ENCODE measurements around the gene C2orf42. TPM values are rescaled to one million over a fixed set of nuclear protein-coding genes. Genes with fewer than 3 reads are reported as not detected.

Gene C2orf42
- total RNA-seq, 1 experiment from 2014 or later: 17.1 TPM

DNA sequence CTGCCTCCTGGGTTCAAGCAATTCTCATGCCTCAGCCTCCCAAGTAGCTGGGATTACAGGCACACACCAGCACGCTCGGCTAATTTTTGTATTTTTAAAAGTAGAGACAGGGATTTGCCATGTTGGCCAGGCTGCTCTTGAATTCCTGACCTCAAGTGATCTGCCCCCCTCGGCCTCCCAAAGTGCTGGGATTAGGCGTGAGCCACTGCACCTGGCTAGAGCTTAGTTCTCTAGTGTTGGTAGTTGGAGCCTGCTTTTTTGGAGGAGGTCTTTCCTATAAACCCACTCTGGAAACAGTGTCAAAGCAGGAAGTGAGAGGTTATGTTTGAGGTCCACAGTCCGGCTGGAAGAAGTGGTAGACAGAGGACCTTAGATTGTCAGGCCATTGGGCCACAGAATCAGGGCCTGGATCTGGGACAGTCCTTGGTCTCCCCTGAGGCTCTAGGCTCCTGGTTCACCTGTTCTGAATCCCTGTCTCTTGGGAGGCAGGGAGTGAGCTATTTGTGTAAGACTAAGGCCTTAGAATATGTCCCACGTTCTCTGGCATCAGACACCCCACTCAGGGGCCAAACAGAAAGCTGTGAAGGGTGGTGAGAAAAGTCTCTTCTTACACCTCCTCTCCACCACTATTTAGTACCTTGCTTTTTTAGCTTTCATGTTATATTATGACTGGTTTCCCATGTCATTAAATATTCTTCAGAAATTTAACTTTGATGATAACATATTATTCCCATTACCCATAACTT lies 69.0 kb downstream of the C2orf42 start:
- no peaks in the 10 kb centered on the region for H3K36me3 ChIP-seq (ENCODE audit: low read depth, low read length)
- no peak overlapping the region for H3K9ac ChIP-seq (ENCODE audit: low read length)
- H2AFZ ChIP-seq (ENCODE audit: low read length): no peak overlapping the region
- intact Hi-C loops (cut with micrococcal nuclease): loop anchor here (5.0 kb wide), 1 partner anchor 34 kb away; the partner anchor contains the start of gene PCBP1
- no peak overlapping the region for H3K4me2 ChIP-seq (ENCODE audit: low read length)
- no peaks in the 10 kb centered on the region for H3K79me2 ChIP-seq (ENCODE audit: low read length)
- TF ChIP-seq, protein P1, sequence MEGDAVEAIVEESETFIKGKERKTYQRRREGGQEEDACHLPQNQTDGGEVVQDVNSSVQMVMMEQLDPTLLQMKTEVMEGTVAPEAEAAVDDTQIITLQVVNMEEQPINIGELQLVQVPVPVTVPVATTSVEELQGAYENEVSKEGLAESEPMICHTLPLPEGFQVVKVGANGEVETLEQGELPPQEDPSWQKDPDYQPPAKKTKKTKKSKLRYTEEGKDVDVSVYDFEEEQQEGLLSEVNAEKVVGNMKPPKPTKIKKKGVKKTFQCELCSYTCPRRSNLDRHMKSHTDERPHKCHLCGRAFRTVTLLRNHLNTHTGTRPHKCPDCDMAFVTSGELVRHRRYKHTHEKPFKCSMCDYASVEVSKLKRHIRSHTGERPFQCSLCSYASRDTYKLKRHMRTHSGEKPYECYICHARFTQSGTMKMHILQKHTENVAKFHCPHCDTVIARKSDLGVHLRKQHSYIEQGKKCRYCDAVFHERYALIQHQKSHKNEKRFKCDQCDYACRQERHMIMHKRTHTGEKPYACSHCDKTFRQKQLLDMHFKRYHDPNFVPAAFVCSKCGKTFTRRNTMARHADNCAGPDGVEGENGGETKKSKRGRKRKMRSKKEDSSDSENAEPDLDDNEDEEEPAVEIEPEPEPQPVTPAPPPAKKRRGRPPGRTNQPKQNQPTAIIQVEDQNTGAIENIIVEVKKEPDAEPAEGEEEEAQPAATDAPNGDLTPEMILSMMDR (conservative IDR thresholded peaks at IDR 0.05; ENCODE audit: low read depth, low read length): no peak
- no peak for TF ChIP-seq EZH2 (IDR thresholded peaks at IDR 0.05; ENCODE audit: low read length, unreplicated experiment)
- no peak for TF ChIP-seq EZH2phosphoT487 (IDR thresholded peaks at IDR 0.05; ENCODE audit: borderline replicate concordance, low read length)
- no peak overlapping the region for H3K27ac ChIP-seq (ENCODE audit: low read length)
- POLR2A ChIA-PET (ENCODE audit: unreplicated experiment): no interaction called here
- DNase-seq: no peak
- no TSS peak for BruUV-seq (replicated peaks)
- no peaks in the 10 kb centered on the region for H3F3A ChIP-seq (ENCODE audit: low read length, unreplicated experiment)
- H3K9me2 ChIP-seq (replicated peaks; ENCODE audit: low read length): no peaks in the 10 kb centered on the region
- no peaks in the 10 kb centered on the region for H4K20me1 ChIP-seq (ENCODE audit: low read length)
- CTCF ChIA-PET: no interaction called here
- H3K27me3 ChIP-seq (ENCODE audit: low read length): no peaks in the 10 kb centered on the region
- ATAC-seq: no peak
- H3K9me3 ChIP-seq (ENCODE audit: low read length): no peaks in the 10 kb centered on the region
- H3K4me3 ChIP-seq (ENCODE audit: low read length): no peak overlapping the region
- peaks cover 21% of the 10 kb centered on the region for H3K4me1 ChIP-seq (ENCODE audit: insufficient read depth, low read length)

DNA sequence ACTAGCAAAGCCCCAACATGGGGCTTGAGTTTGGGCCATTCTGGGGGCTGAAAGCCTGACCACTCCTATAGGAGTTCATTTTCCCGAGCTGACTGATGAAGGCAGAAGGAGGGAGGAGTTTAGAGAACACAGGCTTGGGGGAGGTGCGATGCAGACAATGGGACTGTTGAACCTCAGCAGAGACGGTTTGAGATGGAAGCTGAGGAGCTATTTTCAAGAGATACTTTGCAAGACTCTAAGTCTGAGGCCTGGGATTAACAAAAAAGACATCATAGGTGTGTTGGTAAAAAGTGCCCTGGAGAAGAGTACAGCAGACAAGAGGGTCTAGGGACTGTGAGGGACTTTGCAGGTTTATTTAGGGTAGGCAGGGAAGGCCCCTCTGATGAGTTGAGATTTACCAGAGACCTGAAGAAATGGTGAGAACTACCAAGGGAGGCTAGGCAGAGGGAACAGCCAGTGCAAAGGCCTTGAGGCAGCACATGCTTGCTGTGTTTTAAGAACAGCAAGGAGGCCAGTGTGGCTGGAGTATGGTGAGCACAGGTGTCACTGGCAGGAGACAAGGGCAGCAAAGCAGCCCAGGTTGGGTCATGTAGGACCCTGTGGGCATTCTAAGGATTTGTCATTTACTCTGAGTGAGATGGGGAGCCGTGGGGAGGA lies 71.9 kb downstream of the C2orf42 start:
- Histone ChIP-seq H3F3A (ENCODE audit: low read length, unreplicated experiment) (no peaks in the 10 kb centered on the region), H3K79me2 (ENCODE audit: low read length) (no peaks in the 10 kb centered on the region), H2AFZ (ENCODE audit: low read length) (no peak overlapping the region), H3K4me1 (ENCODE audit: insufficient read depth, low read length) (peaks cover 6% of the 10 kb centered on the region), H3K4me2 (ENCODE audit: low read length) (no peak overlapping the region), H3K4me3 (ENCODE audit: low read length) (no peak overlapping the region), H3K27ac (ENCODE audit: low read length) (no peak overlapping the region), H3K9ac (ENCODE audit: low read length) (no peak overlapping the region), H4K20me1 (ENCODE audit: low read length) (no peaks in the 10 kb centered on the region), H3K9me3 (ENCODE audit: low read length) (no peaks in the 10 kb centered on the region), H3K27me3 (ENCODE audit: low read length) (no peaks in the 10 kb centered on the region), H3K36me3 (ENCODE audit: low read depth, low read length) (no peaks in the 10 kb centered on the region), H3K9me2 (replicated peaks; ENCODE audit: low read length) (no peaks in the 10 kb centered on the region)
- TF ChIP-seq, protein P1 (conservative IDR thresholded peaks at IDR 0.05; ENCODE audit: low read depth, low read length): no peak
- TF ChIP-seq EZH2 (IDR thresholded peaks at IDR 0.05; ENCODE audit: low read length, unreplicated experiment) (no peak), EZH2phosphoT487 (IDR thresholded peaks at IDR 0.05; ENCODE audit: borderline replicate concordance, low read length) (no peak)
- no TSS peak for BruUV-seq (replicated peaks)
- intact Hi-C loops (cut with micrococcal nuclease): no loop called here
- no peak for ATAC-seq
- POLR2A ChIA-PET (ENCODE audit: unreplicated experiment): interaction anchor here (0.6 kb wide), 1 partner anchor 14 kb away, joined by 3 read pairs; no protein-coding TSS in a partner anchor
- CTCF ChIA-PET: no interaction called here
- no peak for DNase-seq
